HG03196 (cell line): ENCODE measurements around the gene KCNMA1.
"Not testable (repeated sequence)": the region's sequence is repeated elsewhere in the genome, so short reads cannot be mapped to it uniquely, and the experiment has no call there.

ENCODE experiments used
- ATAC-seq: cut with Tn5 transposase; IDR thresholded peaks from one replicate; pipeline ENCODE4 v1.9.1; 2021; ENCODE audit not compliant: unreplicated experiment

KCNMA1 gene

DNA sequence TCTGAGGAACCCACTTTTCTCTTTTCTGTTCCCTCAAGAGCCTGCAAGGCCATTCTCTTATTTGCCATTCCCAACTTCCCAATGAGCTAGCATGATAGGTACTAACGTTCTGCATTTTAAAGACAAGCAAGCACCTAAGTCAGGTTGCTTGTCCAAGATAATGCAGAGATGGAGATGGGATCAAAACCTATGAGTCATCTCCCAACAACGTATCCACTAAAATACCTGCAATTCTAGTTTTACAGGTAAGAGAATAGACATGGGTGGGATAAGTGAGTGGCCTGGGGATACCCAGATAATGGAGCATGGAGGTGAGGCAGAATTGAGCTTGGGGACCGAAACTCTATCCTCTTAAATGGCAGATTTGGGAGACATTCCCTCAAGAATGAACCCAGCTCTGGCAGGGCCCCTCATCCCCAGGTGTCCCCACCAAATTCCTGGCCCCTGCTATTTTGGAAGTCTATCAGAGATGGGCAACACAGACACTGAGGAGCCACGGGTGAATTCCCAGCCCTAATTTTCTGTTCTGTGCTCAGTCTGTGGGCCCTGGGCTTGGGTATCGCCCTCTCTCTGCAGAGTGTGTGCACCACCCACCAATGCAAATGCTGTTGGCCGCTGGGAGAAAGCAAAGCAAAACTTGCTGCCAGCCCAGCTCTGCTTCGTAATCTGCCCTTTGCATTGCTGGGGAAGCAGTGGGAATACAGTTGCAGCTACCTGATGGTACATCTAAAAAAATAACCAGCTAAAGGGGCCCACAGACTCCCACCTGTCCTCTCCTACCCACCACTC lies 98.3 kb downstream of the KCNMA1 start:
- ATAC-seq, result no peak

DNA sequence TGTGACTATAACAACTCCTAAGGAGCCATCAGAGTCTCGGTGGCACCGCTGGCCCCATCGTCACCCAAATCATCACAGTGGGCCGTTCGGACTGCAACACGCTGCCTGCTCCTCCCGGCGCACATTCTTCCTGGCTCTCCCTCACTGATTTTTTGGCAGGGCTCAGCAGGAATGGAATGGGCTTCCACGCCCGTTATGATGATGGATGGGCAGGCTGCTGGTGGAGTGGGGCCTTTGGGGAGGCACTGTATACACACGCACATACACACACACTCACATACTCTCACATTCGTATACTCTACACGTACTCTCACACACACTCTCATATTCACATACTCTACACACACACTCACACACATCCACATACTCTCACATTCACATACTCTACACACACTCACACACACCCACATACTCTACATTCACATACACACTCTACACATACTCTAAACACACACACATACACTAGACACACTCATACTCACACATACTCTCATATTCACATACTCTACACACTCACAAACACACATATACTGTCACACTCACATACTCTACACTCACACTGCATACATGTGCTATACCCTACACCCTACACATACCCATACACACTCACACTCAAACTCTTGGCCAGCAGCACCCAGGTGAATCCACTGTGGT lies 99.8 kb downstream of the KCNMA1 start:
- no peak for ATAC-seq

DNA sequence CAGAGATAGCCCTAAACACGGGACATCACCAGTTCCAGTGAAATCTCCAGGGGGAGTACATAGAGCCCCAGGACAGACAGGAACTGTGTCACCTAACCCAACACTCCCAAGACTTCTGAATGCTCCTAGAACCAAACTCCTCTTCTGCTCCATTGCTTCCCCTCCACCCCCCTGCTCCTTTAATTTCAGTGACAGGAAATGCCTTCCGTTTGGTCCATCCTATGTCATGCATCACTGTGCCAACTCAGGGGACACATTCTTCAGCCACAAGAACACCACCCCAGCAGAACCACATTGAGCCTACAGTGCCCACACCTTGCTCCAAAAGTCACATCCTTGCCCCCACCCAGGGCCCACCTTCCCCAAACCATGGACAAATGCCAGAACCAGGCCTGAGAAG lies 100.5 kb downstream of the KCNMA1 start:
- no peak for ATAC-seq

DNA sequence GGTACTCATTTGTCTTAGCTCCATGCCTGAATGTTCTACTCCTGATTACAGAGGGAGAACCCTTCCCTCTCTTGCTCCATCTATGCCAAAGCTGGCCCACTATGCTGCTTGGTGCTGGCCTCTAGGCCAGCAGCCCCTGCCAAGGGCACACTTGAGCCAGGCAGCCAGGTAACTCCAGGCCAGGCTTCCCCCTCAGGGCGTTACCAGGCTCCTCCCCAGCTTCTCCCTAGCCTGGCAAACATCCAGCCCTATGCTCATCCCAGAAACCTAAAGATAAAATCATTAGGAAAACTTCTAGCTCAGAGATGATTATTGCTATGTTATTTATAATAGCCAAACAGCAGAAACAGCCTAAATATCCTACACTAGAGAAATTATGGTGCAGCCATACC lies 103.7 kb downstream of the KCNMA1 start:
- no peak for ATAC-seq

DNA sequence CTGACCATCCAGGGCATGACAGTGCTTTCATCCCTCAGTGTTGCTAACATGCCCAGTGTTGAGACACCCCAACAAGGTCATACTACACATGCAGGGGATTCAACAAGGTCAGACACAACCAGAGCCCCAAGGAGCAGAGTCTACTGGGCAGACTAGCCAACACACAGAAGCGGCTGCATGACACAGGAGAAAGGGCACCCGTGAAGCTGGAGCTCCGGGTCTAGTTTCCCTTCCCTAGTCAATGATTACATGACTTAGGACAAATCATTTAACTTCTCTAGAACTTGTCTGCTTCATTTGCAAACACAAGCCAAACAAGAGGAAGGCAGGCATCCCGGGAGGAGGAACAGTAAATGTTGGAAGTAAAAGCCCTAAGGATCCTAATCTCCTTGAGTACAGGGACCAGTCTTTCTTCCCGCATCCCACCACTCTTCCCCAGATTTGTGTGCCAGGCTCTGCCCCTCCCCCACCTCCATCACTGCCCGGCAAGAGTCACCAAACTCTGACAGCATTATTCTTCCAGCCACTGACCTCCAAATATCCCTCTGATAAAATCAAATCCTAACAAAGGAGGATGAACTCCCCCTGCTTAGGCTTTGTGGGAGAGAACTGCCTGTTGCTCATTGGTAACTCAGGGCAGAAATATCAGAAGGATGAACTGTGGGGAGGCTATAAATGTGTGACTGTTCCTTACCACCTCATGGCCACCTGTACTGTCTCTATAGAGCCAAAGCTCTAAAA lies 104.3 kb downstream of the KCNMA1 start:
- ATAC-seq, result no peak

DNA sequence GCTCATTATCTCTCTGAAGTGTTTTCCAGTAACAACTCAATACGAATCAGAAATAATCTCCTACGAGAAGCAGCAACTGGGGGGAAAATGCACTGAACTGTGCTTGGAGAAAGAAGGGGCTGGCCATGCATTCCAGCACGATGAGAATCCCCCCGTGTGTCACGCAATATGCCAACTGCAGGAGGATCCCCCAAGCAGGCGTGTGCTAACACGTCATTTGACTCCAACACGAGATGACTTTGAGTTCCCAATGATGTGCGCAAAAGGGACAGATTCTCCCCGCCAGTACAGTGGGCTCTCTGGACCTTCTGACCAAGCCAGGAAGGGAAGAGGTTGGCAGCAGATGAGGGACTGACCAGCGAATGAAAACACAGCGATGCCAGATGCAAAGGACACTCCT lies 105.5 kb downstream of the KCNMA1 start:
- ATAC-seq, result no peak

DNA sequence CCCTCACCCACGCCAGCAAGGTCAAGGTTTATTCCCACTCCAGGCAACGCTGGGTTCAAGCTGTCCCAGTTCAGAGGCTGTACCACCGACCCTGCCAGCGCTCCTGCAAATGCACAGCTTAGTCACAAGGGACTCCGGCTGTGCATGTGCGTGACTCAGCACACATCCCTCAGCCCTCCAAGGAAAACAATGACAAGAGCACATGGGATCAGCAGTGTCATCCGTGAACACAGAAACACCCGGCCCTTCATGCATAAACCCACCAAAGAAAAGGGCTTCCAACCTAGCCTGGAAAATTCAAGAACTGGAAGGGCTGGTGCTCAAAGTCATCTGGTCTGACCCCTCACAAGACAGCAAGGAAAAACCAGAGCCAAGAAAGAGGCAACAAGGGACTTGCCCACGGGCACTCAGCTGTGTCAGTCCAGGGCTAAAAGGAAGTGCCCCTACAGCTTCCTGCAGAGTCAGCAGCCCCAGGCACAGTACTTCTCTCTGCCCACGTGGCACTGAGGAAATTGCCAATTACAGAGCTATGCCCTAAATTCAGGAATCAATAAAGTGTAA lies 106.1 kb downstream of the KCNMA1 start:
- ATAC-seq, result no peak

DNA sequence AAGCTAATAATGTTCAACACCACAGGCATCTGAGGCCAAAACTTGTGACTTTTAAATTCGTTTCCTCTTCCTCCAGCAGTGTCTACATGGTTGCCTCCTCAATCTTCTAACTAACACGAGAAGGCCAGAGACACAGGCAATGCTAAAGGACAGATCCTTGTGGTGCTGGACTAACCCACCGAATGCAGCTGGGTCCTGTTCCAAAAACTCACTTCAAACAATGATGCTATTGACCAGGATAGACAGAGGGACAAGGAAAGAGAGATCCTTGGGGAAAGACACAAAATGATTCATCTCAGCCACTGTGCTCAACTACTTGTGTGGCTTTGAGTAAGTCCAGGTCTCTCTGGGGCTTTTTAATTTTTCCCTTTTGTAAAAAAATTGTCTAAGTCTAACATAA lies 107.6 kb downstream of the KCNMA1 start:
- no peak for ATAC-seq

DNA sequence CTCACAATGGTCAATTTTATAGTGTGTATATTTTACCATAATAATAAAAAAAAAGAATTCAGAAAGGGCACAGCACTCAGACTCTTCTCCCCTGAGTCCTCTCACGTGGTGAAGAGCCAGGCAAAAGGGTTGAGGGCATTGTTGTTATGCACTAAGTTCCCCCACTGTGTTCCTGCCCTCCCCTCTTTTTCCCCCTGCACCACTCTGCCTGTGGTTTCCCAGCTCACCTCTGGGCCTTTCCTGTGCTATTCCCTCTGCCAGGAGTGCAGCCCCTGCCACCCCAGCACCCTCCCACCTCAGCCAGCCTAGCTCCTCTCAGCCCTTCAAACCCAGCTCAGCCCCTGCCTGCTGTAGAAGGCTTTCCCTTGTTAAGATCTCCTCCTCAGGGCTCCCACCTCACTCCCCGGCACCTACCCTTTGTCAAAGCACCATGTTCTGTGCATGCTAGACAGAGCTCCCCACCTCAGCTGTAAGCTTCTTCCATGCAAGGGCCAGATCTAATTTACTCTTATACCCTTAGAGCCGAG lies 108.5 kb downstream of the KCNMA1 start:
- ATAC-seq, result no peak

DNA sequence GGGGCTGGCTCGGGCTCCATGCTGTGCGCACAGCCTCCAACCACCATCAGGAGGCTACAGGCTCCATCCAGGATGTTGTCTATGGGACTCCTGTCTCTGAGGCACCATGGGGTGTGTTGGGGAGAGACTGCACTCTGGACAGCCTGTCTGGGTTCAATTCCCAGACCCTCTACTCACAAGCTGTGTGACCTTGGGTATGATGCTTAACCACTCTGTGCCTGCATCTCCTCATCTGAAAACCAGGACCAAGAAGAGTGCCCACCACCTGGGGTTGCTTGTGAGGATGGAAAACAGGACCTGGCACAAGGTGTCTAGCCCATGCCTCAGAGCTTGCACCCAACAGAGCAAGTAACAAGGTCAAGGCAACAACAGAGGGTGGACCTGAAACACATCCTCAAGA lies 109.8 kb downstream of the KCNMA1 start:
- no peak for ATAC-seq

DNA sequence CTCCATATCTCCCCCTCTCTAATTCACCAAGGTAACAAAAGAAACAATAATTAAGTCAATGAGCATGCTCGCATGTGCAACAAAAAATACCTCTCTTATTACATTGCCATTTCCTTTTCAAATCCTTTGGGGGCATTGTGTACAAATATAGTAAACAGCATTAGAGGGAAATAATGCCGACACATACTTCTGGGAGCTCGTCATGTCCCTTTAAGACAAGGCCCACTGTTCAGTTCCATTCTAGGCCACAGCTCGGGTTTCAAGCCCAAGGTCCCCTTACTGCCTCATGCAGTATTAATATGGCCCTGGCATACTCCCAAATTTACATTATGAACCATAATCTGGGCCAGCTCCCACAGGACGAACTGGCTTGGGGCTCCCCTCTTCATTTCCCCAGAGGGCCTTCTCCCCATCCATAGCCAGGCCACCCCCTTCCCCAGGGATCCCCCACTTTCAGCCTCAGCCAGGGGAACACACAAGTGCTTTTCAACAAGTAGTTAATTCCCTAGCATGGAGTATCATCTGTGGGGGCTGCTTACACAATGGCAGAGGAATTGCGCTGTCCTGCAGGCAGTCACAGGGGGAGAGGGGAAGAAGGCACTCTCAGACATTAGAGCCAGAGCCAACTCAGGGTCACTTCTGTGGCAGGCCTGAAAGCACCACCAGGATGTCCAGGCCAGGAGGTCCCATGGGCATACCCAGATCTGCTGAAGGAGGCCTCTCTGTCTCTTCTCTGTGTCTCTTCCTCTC lies 110.6 kb downstream of the KCNMA1 start:
- no peak for ATAC-seq

DNA sequence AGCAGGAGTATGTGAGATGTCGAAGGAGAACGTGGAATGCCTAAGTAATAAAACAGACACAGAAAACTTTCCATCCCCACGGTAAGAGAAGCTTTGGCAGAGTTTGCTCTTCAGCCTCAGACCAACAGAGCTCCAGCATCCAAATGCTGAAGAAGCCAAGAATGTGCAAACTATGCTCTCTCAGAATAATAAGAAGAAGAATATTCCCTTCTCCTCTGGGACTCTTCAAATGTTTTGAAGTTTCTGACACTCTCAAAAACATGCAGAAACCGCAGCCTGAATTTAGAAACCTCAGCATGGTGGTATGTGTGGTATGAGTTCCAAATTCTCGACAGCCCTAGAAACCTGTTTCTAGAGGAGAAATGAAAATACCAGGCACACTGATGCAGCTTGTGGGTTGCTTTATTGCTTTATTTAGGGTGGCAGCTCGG lies 113.3 kb downstream of the KCNMA1 start:
- no peak for ATAC-seq

DNA sequence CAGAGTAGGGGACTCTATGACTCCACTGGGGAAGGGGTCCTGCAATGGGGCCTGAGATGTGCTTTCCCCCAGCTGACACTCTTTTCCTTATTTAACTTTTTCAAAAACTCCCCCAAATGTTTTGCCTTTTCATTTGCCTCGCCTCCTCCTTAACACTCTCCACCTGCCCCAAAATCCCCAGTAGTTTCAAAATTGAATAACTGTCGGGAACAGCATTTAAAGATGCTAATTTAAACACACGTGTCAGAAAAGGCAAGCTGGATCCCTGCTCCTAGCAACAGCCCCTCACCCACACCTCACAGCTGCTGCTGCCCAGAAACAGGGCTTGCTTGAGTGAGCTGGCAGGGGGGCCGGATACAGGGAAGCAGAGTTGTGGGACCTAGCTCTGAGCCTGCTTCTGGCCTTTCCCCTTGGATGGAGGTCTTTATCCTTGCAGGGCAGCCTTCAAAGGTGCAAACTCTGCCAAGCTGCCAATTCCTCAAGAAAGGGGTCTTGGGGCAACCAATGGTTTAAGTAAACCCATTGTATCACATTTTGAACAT lies 115.3 kb downstream of the KCNMA1 start:
- ATAC-seq, result no peak

DNA sequence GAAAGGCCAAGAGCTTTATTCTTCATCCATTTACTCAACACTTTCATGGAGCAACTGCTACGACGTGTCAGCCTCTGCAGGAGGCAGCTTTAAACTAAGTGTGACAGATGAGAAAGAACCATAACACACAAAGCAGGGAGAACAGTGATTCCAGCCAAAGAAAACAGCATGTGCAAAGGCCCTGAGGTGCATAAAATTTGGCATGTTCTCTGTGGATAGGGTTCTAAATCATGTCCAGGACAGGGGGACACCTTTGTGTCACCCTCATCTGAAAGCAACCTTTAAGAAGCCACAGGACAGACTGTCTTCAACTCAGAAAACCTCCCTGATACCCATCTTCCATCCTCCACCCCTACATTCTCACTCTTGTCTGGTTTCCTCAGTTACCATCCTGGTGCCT lies 116.6 kb downstream of the KCNMA1 start:
- ATAC-seq, result no peak

DNA sequence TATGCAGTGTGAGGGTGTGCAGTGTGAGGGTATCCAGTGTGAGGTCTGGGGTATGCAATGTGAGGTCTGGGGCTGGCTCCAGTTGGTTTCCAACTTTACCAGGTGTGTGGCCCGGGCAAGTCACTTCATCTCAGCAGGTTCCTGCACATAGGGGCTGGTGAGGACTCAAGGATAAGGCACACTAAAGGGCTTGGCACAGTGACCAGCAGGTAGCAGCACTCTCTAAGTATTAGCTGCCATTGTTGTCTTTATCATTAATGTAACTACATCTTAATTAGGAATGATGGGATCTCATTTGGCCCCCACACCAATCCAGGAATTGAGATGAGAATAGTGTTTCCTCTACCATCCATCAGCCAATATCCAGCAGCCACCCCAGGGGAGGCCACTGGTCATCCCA lies 117.3 kb downstream of the KCNMA1 start:
- no peak for ATAC-seq

DNA sequence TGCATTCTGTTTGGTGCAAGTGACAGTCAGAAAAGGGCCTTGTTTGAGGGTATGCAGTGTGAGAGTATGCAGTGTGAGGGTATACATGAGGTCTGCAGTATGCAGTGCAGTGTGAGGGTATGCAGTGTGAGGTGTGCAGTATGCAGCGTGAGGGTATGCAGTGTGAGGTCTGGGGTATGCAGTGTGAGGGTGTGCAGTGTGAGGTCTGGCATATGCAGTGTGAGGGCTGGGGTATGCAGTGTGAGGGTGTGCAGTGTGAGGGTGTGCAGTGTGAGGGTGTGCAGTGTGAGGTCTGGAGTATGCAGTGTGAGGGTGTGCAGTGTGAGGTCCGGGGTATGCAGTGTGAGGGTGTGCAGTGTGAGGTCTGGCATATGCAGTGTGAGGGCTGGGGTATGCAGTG lies 117.8 kb downstream of the KCNMA1 start:
- ATAC-seq, result not testable (repeated sequence)

DNA sequence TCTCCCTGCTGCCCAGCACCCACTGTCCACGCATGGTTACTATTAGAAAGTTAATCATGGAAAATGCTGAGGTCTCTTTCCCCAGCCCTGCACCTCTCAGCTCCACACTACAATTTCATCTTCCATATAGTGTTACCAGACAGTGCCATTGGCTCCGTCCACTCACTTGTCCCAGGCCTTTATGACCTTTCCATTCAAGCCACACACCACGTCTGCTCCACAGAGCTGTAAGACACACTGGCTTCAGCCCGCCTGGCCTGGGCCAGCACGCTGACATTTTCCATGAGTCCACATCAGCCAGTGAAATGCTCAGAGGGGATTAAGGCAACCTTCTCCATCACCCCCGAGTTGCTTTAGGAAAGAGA lies 118.7 kb downstream of the KCNMA1 start:
- no peak for ATAC-seq

DNA sequence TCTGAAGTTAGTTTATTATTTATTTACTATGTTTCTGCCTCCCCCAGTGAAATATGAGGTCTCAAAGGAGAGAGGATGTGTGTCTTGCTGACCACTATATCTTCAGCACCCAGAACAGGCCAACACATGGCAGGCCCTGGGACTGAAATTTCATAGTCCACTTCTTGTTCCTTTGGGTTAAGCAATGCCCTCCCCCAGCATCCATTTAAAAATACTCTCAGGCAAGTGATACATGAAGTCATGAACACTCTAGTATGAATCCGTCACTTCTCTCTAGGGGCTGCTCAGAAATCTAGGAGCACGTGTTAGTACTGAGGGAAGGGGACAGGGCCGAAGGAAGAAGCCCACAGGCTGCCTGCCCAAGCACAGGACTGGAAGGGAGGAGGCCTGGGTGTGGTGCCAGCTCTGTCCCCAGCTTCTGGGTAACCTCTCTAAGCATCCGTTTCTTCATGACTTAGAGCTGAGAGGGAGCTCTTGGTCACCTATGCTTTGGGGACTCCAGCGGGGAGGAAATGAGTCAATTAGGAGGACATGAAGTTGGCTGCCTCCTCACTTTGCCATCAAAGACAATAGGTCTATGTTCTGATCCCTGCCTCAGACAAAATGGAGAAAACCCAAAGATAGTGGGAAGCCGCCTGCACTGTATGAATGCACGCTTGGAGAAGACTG lies 119.2 kb downstream of the KCNMA1 start:
- no peak for ATAC-seq

DNA sequence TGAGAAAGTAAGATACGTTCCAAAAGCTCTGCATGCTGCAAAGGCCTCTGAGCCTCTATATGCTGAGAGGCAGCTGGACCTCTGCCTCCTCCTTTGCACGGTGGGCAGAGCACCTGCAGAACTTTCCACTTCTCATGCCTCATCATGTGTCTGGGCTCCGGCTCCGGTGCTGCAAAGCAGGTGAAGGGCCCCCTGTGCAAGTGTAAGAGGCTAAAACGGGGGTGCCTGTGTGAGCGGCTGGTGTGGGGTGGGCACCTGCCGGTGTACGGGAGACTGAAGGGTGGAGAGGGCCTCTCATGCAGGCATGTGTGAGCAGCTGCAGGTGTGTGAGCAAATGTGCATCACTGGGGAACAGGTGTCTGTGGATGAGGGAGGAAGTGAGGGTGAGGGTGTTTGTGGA lies 121.0 kb downstream of the KCNMA1 start:
- ATAC-seq, result no peak

DNA sequence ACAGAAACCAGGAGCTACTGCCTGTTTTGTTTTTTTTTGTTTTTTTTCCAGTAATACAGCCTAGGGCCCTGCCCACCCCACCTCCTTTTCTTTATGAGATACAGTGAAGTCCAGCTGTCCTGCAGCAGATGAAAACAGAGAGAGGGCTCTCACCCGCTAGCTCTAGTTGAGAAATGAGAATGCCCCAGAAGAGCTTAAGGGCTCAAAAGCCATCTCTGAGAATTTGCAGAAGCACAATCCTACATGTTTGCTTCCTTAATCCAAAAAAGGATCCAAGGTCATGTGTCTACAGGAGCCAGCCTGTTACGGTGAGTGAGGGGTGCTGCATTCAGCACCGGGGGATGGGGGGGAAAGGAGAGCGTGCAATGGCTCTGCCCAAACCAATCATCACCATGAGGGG lies 122.7 kb downstream of the KCNMA1 start:
- ATAC-seq, result no peak
